SU-DHL-6 (cell line): ENCODE measurements around the gene BBS2.

Experiments used
- CTCF ChIP-seq: fragments of 200-600 bp; sonication (generic); IDR thresholded peaks from one replicate; pipeline ENCODE4 v1.5.1; 2017; ENCODE audit warnings: antibody characterized with exemption, mild to moderate bottlenecking, low read length, moderate library complexity; ENCODE audit not compliant: insufficient read depth, poor library complexity, severe bottlenecking
- EZH2phosphoT487 ChIP-seq: fragments of 200-600 bp; sonication (generic), shearing (Covaris generic); conservative IDR thresholded peaks from 2 replicates; pipeline ENCODE4 v1.6.1; 2018; ENCODE audit warnings: mild to moderate bottlenecking, antibody characterized with exemption, low read length, moderate library complexity, mixed read lengths

GRCh38 chr16:56475201-56475600 lies 44.6 kb downstream of the BBS2 start:
- TF ChIP-seq CTCF (no peak), EZH2phosphoT487 (no peak)
